Retinal pigment epithelial cell (primary cell): ENCODE results near the gene ZSCAN25.
"Not testable (repeated sequence)": the region's sequence is repeated elsewhere in the genome, so short reads cannot be mapped to it uniquely, and the experiment has no call there.

ENCODE experiments used
- DNase-seq: peaks from one replicate; pipeline ENCODE4 v3.0.0-alpha.2; 2010; ENCODE audit warnings: low read depth
- H3K4me3 ChIP-seq: 2 replicates; pipeline ENCODE4 v1.5.1; 2011; ENCODE audit warnings: mild to moderate bottlenecking, low read length, control low read depth, moderate library complexity
- CTCF ChIP-seq: conservative IDR thresholded peaks from 2 replicates; pipeline ENCODE4 v1.5.1; 2011; ENCODE audit warnings: low read depth, low read length, control low read depth, inconsistent platforms

The ZSCAN25 gene

GRCh38 chr7:99643464-99643863 lies 26.7 kb downstream of the ZSCAN25 start:
- H3K4me3 ChIP-seq, result no peak overlapping the region
- no peak for DNase-seq
- TF ChIP-seq CTCF, result no peak

DNA sequence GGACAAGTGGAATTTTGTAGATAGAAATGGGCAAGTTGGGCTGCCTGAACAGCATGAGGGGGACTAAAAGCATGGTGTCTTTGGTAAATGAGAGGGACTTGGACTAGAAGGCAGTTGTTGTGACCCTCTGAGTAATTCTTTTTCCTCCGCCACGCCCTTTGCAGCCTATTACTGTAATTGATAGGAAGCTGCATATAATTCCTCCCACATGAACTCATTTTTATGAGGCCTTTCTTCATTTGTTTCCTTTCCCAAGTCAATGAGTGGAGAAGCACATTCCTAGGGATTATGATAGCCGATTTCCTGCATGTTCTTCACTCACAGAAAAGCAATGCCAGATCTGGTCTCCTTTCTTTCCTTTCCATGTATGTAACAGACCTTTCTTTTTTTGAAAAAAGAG lies 27.7 kb downstream of the ZSCAN25 start:
- no peak for DNase-seq
- no peak for TF ChIP-seq CTCF
- no peak overlapping the region for H3K4me3 ChIP-seq

DNA sequence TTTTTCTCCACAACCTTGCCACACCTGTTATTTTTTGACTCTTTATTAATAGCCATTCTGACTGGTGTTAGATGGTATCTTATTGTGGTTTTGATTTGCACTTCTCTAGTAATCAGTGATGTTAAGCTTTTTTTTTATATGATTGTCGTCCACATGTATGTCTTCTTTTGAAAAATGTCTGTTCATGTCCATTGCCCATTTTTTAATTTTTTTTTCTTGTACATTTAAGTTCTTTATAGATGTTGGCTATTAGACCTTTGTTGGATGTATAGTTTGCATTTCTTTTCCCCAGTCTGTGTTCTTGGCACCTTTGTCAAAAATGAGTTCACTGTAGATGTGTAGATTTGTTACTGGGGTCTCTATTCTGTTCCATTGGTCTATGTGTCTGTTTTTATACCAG lies 28.8 kb downstream of the ZSCAN25 start:
- DNase-seq, result no peak
- TF ChIP-seq CTCF, result no peak
- no peak overlapping the region for H3K4me3 ChIP-seq

- H3K4me3 ChIP-seq, result no peak overlapping the region
- no peak for TF ChIP-seq CTCF
- no peak for DNase-seq
Observed at GRCh38 chr7:99648843-99649242, 32.1 kb downstream of the ZSCAN25 start.

DNA sequence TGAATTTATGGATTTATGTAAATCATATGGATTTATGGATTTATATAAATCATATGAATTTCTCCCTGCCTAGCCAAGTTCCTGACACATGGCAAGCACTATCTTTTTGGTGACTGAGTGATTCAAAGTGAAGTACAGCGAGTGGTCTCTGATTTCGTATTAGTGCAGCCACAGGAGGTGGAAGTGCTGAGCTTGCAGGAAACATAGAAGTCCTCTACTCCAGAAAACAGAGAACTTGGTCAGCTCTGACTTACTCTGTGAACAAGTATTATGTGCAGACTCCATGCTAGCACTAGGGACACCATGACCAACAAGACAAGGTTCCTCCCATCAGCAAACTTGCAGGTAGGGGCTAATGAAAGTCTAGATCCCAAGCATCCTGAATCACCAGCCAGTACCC lies 34.5 kb downstream of the ZSCAN25 start:
- no peak for DNase-seq
- no peak overlapping the region for H3K4me3 ChIP-seq
- TF ChIP-seq CTCF, result no peak

GRCh38 chr7:99652671-99653070 lies 35.9 kb downstream of the ZSCAN25 start:
- no peak for TF ChIP-seq CTCF
- DNase-seq, result no peak
- no peak overlapping the region for H3K4me3 ChIP-seq

DNA sequence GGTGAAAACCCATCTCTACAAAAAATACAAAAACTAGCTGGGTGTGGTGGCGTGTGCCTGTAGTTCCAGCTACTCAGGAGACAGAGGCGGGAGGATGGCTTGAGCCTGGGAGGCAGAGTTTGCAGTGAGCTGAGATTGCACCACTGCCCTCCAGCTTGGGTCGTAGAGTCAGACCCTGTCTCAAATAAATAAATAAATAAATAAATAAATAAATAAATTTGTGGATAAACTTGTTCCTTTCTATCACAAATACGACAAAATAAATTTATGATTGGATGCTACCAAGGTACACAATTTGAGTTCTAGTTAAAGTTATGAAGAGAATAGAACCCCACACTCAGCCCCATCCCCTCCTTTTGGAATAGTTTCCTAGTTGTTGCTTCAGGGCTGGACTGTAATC lies 36.5 kb downstream of the ZSCAN25 start:
- H3K4me3 ChIP-seq, DNase-seq: not testable (repeated sequence)

DNA sequence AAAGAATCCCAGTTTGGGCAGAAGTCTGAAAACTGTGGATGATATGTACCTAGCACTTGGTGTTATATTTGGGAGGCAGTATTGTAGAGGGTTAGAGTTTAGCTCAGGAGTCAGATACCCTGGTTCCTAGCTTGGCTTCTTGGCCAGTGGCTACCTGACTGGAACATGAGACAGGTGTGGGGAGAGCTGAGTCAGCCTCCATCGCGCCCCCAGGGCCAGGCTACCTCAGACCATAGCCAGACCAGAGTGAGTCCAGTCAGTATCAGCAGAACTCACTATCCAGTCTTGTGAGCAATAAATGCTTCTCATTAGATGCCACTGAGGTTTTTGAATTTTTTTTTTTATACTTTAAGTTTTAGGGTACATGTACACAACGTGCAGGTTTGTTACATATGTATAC lies 37.0 kb downstream of the ZSCAN25 start:
- TF ChIP-seq CTCF, result no peak
- H3K4me3 ChIP-seq, result no peak overlapping the region
- DNase-seq, result no peak

DNA sequence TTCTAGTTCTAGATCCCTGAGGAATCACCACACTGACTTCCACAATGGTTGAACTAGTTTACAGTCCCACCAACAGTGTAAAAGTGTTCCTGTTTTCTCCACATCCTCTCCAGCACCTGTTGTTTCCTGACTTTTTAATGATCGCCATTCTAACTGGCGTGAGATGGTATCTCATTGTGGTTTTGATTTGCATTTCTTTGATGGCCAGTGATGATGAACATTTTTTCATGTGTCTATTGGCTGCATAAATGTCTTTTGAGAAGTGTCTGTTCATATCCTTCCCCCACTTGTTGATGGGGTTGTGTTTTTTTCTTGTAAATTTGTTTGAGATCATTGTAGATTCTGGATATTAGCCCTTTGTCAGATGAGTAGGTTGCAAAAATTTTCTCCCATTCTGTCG lies 37.9 kb downstream of the ZSCAN25 start:
- not testable (repeated sequence) for H3K4me3 ChIP-seq, DNase-seq

GRCh38 chr7:99657879-99658278 lies 41.1 kb downstream of the ZSCAN25 start:
- DNase-seq, H3K4me3 ChIP-seq: not testable (repeated sequence)
